GM19438 (cell line): ENCODE results near the gene GFOD1.

Source experiments
- ATAC-seq: cut with Tn5 transposase; IDR thresholded peaks from one replicate; pipeline ENCODE4 v1.9.1; 2021; ENCODE audit warnings: low read depth; ENCODE audit not compliant: unreplicated experiment

The GFOD1 gene

GRCh38 chr6:13412211-13412610, 75.2 kb downstream of the GFOD1 start:
- ATAC-seq = no peak

- no peak for ATAC-seq
Observed at GRCh38 chr6:13411484-13411883, 75.9 kb downstream of the GFOD1 start.

GRCh38 chr6:13409991-13410390, 77.4 kb downstream of the GFOD1 start:
- no peak for ATAC-seq

GRCh38 chr6:13407709-13408695, 79.4 kb downstream of the GFOD1 start:
- no peak for ATAC-seq

- no peak for ATAC-seq
Observed at GRCh38 chr6:13407368-13407708, 80.1 kb downstream of the GFOD1 start.

- ATAC-seq = no peak
Observed at GRCh38 chr6:13406781-13407180, 80.6 kb downstream of the GFOD1 start.

- ATAC-seq = no peak
Observed at GRCh38 chr6:13405961-13406477, 81.4 kb downstream of the GFOD1 start.

GRCh38 chr6:13404892-13405254, 82.5 kb downstream of the GFOD1 start:
- no peak for ATAC-seq

GRCh38 chr6:13404228-13404891, 83.0 kb downstream of the GFOD1 start:
- no peak for ATAC-seq

GRCh38 chr6:13402711-13403110, 84.7 kb downstream of the GFOD1 start:
- ATAC-seq = no peak

GRCh38 chr6:13400772-13401171, 86.6 kb downstream of the GFOD1 start:
- ATAC-seq = no peak

- no peak for ATAC-seq
Observed at GRCh38 chr6:13398421-13398994, 88.9 kb downstream of the GFOD1 start.

- no peak for ATAC-seq
Observed at GRCh38 chr6:13398069-13398381, 89.4 kb downstream of the GFOD1 start.

- peak; percentile 66 for ATAC-seq
Observed at GRCh38 chr6:13397359-13398068, 89.9 kb downstream of the GFOD1 start.

- ATAC-seq = no peak
Observed at GRCh38 chr6:13396241-13396792, 91.1 kb downstream of the GFOD1 start.

- ATAC-seq = no peak
Observed at GRCh38 chr6:13395272-13396237, 91.8 kb downstream of the GFOD1 start.

- no peak for ATAC-seq
Observed at GRCh38 chr6:13392462-13392861, 94.9 kb downstream of the GFOD1 start.

GRCh38 chr6:13391537-13391936, 95.9 kb downstream of the GFOD1 start:
- no peak for ATAC-seq

GRCh38 chr6:13390658-13391057, 96.7 kb downstream of the GFOD1 start:
- no peak for ATAC-seq
